Lower leg skin (tissue), 4 donors: ENCODE measurements around the gene ALMS1. TPM values are rescaled to one million over a fixed set of nuclear protein-coding genes. Genes with fewer than 3 reads are reported as not detected.
"Not testable (repeated sequence)": the region's sequence is repeated elsewhere in the genome, so short reads cannot be mapped to it uniquely, and the experiment has no call there.

Experiments used
- DNase-seq, 2 donors: peaks; one replicate each; pipeline ENCODE4 v3.0.0-alpha.2; 2019; ENCODE audit warnings: low spot score in 2 of 2
- H3K4me3 ChIP-seq: fragments of 200-600 bp; sonication (generic); 2 replicates; pipeline ENCODE4 v1.5.1; 2017; ENCODE audit warnings: mild to moderate bottlenecking, low read depth; ENCODE audit not compliant: poor library complexity, severe bottlenecking
- CTCF ChIP-seq, 3 donors: fragments of 450-650 bp; IDR thresholded peaks; one replicate each; pipeline ENCODE4 v1.5.1; 2016; ENCODE audit warnings: antibody characterized with exemption in 3 of 3, mild to moderate bottlenecking in 3 of 3, moderate library complexity in 2 of 3
- POLR2A ChIP-seq, 2 donors: fragments of 450-650 bp; IDR thresholded peaks; one replicate each; pipeline ENCODE4 v1.6.1; 2016 to 2017; ENCODE audit warnings: antibody characterized with exemption in 2 of 2, mild to moderate bottlenecking in 1 of 2, moderate library complexity in 1 of 2
- WGBS, 2 donors: methylation state at CpG; one replicate each; pipeline ENCODE4 v1.1.5; 2018; 5-methylcytosine and 5-hydroxymethylcytosine counted together
- intact Hi-C: fragments of 100-400 bp; cut with DNase I; formaldehyde crosslinking; loops from one replicate; pipeline ENCODE4 v1.15.0; 2023; ENCODE audit warnings: low total_unique reads
- total RNA-seq, 4 donors: library from RNA; depleted of rRNA; stranded (reverse); fragments of >200 nt; gene quantifications; one replicate each; pipeline ENCODE4 v1.1.0, GENCODE V29; 2016

Gene ALMS1
- total RNA-seq, result 10 to 100 TPM; 10.1 to 17.6 (median 14.3) TPM

DNA sequence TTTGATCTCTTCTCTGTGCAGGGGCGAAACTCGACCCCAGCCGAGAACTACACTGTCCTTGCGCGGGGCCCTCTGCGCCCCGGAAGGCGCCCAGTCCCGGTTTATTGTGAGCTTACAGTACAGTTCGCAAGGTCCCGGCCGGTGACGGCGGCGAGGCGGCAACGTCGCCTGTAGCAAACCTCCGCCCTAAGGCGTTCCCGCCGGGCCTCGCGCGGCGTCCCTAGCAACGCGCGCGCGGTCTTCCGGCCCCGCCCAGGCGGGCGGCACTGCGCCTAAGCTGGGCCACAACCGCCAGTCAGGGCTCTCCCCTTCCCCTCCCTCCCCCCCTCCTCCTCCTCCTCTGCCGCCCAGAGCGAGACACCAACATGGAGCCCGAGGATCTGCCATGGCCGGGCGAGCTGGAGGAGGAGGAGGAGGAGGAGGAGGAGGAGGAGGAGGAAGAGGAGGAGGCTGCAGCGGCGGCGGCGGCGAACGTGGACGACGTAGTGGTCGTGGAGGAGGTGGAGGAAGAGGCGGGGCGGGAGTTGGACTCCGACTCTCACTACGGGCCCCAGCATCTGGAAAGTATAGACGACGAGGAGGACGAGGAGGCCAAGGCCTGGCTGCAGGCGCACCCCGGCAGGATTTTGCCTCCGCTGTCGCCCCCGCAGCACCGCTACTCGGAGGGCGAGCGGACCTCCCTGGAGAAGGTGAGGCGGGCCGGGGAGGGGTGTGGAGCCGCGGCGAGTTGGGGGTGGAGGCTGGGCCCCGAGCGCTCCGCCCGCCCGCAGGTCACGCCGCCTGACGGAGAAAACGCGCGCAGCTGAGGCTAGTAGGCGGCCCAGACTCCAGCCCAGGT, at the start of gene ALMS1:
Gene ALMS1, plus strand, starts transcription at position 333 of the 838 bp plus-strand sequence. Its CDS starts 33 bp downstream, at position 366.
- intact Hi-C loops, result no loop called here
- TF ChIP-seq CTCF (IDR thresholded peaks at IDR 0.05) (no peak), POLR2A (IDR thresholded peaks at IDR 0.05) (no peak)
- H3K4me3 ChIP-seq, result peak within 1 kb of the TSS; percentile 44
- 0 to 1% methylated on average over 48 to 80 of the region's 84 CpGs for WGBS, 2 donors
- peak; percentile 76 to 96 for DNase-seq

GRCh38 chr2:73337828-73338227, 47.8 kb upstream of the ALMS1 start:
- no peak overlapping the region for H3K4me3 ChIP-seq
- no peak for TF ChIP-seq CTCF (IDR thresholded peaks at IDR 0.05)
- no peak for DNase-seq
- intact Hi-C loops, result no loop called here
- 26 to 34% methylated on average over 3 of the region's 3 CpGs for WGBS, 2 donors

- WGBS, 2 donors, result 44 to 51% methylated on average over 3 of the region's 3 CpGs
- DNase-seq, result no peak
- intact Hi-C loops, result no loop called here
- TF ChIP-seq POLR2A (IDR thresholded peaks at IDR 0.05), result no peak
- no peak for TF ChIP-seq CTCF (IDR thresholded peaks at IDR 0.05)
- no peak overlapping the region for H3K4me3 ChIP-seq
Observed at GRCh38 chr2:73339201-73339600, 46.4 kb upstream of the ALMS1 start.

DNA sequence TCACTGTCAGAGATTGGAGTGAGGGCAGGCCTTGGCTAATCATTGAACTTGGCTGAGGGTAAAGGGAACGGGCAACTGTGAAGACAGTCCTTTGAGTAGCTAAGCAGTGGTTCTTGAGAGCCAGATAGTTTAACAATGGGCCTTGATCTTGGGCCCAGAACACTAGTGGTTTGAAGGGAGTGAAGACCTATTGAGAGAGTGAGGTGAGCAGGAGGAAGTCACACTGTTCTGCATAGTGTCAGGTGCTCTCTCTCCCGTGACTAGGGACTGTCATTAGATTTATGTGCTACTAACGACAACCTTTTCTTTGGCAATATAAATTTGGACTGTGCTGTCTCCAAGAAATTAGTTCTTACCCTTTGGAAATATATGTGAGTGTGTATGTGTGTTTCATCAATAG, 44.6 kb upstream of the ALMS1 start:
- intact Hi-C loops, result no loop called here
- 62 to 75% methylated on average over 3 of the region's 3 CpGs for WGBS, 2 donors
- no peak overlapping the region for H3K4me3 ChIP-seq
- no peak for DNase-seq
- TF ChIP-seq POLR2A (IDR thresholded peaks at IDR 0.05) (no peak), CTCF (IDR thresholded peaks at IDR 0.05) (no peak)

GRCh38 chr2:73343992-73344391, 41.6 kb upstream of the ALMS1 start:
- intact Hi-C loops, result no loop called here
- no peak for TF ChIP-seq CTCF (IDR thresholded peaks at IDR 0.05)
- no peak for TF ChIP-seq POLR2A (IDR thresholded peaks at IDR 0.05)
- WGBS, 2 donors, result 79 to 84% methylated on average over 5 of the region's 5 CpGs
- no peak for DNase-seq
- no peak overlapping the region for H3K4me3 ChIP-seq

DNA sequence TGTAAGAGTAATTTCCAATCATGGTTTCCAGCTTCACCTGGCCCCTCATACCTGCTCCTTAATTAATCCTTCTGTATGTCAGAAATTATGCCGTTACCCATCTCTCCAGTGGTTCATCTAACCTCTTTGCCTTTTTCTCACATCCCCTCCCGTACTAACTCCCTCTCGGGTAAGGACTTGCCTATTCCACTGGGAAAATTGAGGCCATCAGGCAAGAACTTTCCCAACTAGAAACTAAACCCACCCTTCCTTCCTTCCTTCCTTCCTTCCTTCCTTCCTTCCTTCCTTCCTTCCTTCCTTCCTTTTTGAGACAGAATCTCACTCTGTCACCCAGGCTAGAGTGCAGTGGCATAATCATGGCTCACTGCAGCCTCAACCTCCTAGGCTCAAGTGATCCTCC, 40.9 kb upstream of the ALMS1 start:
- H3K4me3 ChIP-seq, intact Hi-C loops, DNase-seq: not testable (repeated sequence)
- 76 to 83% methylated on average over 3 of the region's 3 CpGs for WGBS, 2 donors
